ENCODE measurements around the gene TSSC4.
A peak's percentile ranks its signal among the peaks of the same experiment; 100 is the strongest.
"Not testable (repeated sequence)": the region's sequence is repeated elsewhere in the genome, so short reads cannot be mapped to it uniquely, and the experiment has no call there.

The TSSC4 gene

DNA sequence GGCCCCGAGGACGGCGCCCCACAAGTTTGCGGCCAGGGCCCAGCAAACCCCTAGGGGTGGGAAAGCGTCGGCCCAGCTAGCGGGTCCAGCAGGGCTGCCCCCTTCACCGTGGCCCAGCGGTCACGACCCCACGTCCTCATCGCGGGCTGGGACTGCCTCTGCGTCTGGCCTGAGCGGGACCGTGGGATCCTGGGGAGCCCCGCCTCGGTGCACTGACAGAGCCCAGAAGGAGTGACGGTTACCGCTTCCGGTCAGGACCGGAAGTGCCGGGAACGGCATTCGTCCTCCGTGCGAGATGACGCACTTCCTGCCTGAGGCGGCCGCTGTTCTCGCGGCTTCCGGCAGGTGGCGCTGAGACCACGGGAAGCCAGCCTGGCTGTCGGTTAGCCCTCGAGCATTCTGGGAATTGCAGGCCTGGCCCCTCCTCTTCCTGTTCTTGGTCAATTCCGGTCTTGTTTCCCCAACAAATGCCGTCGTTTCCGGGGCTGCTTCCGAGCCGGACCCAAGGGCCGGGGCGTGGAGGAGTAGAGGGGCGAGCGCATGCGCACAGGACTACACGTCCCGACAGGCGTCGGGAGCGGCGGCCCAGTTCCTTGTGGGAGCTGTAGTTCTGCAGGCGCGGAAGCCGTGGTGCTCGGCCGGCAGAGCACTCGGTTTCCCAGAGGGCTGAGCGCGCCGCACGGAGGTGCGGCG is at the start of gene TSSC4:
Gene TSSC4 (plus strand): TSS at position 682 of the 693 bp plus-strand sequence. CDS start 1,884 bp downstream, outside the sequence.
- peak; percentile 99 for FAIRE-seq
- DNase-seq (ENCODE audit: insufficient read length, low spot score) = peak; percentile 100

DNA sequence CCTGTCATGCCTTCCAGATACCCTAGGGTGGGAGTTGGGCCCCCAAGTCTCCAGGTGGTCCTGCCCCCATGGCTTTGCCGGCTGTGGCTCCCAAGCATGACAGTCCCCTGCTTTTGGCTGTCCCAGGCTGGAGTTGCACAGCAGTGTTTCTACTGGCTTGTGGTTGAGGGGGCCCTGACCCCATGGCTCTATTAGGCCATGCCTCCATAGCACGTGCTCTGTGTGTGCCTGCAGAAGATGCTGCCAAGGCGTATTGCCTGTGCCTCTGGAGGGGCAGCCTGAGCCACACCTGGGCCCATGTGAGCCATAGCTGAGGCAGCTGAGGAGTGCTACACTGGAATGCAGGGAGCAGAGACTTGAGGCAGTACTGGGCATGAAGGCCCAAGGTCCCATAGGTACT is 48.8 kb upstream of the TSSC4 start:
- FAIRE-seq (no peak), DNase-seq (ENCODE audit: insufficient read length, low spot score) (no peak)

DNA sequence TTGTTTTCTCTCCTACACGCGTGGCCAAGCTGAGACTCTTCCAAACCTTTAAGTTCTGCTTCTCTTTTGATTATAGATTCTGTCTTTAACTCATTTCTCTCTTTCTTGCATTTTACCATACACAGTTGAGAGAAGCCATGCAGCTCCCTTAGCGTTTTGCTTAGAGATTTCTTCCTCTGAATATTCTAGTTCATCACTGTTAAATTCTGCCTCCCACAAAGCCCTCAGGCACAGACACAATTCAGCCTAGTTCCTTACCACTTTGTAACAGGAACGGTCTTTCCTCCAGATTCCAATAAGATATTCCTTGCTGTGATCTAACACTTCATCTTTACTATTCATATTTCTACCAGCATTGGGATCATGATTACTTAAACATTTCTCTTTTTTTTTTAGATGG is 48.1 kb upstream of the TSSC4 start:
- DNase-seq (ENCODE audit: insufficient read length, low spot score) = no peak
- FAIRE-seq = no peak

DNA sequence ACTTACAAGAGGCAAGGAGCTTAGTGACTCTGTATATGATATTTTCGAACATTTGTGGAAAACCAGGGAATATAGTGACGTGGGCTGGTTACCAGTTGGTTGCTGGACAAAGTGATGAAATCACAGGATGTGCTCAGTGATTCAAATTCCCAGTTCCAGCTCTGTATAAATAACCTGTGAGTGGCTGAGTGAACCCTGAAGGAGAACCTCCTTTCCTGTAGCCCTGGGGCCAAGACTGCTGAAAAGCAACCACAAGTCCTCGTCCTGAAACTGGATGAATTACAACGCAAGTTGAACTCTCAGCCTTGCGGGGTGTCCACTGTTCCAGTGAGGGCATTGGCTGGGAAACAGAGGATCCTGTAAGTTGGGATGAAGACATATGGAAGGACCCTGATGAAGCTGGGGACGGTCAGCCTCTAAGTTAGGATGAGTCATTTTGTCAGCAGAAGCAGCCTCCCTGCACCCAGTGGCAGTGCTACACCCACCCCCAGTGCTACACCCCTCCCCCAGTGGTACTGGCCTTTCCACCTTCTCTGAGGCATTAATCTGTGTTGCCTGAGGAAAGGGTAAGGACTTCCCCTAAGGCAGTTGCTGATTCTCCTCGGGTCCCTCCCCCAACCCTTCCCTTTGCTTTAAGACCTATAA is 45.4 kb upstream of the TSSC4 start:
- FAIRE-seq (no peak), DNase-seq (ENCODE audit: insufficient read length, low spot score) (no peak)

DNA sequence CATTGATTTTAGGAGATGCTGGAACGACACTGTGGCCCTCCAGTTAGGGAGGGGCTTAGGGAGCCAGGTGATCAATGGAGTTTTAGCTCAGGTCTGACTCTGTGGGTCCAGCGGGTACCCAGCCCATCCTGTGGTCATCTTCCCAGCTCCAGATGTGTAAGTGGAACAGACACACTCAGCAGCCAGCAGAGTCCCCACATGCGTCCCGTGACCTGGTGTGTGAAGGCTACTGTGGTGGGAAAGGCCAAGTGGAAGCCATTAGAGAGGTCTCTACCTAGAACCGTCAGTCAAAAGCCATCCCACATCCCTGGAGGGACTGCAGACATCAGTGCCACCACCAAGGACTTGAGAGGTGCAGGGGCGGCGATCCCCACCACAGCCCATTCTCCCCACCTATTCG is 43.3 kb upstream of the TSSC4 start:
- DNase-seq (ENCODE audit: insufficient read length, low spot score) (no peak), FAIRE-seq (no peak)

DNA sequence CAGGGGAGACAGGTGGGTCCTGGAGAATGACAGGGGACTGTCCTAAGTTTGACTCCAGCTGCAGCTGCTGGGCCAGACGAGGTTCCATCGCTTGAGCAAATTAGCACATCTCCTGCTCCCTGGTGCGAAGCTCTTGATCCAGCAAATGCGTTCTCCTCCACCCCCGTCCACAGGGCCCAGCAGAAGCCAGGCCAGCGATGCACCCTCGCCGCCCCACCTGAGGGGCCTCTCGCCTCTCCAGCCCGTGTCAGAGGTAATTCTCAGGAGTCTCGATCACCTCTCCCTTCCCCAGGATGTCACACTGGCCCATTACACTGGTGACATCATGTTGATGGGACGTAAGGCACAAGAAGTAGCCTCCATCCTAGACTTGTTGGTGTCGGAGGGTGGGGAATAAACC is 42.9 kb upstream of the TSSC4 start:
- FAIRE-seq = not testable (repeated sequence)

DNA sequence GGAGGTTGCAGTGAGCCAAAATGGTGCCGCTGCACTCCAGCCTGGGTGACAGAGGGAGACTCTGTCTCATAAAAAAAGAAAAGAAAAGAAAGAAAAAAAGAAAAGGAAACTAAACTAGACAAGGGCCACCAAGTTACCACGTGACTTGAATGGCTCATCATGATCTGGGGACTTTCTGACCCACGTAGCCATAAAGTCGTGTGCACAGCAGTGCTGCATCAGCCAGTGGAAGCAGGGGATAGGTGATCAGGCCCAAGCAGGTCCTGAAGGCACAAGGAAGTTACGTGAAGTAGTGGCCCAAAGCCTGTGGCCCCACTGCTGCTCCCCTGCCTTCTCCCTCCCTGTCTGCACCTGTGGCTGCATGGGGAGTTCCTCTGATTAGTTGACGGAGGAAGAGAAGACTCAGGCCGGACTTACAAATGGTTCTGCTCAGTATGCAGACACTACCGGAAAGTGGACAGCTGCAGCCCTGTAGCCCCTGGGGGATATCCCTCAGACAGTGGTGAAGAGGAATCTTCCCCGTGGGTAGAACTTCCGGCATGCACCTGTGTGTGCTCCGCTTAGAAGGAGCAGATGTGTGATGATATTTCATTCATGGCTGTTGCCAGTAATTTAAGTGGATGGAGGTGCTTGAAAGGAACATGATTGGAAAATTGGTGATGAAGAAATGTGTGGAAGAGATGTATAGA is 41.7 kb upstream of the TSSC4 start:
- DNase-seq (ENCODE audit: insufficient read length, low spot score) = no peak
- FAIRE-seq = no peak

More for the DNA sequence above, 42.9 kb upstream of the TSSC4 start:
- DNase-seq (ENCODE audit: insufficient read length, low spot score) = not testable (repeated sequence)

DNA sequence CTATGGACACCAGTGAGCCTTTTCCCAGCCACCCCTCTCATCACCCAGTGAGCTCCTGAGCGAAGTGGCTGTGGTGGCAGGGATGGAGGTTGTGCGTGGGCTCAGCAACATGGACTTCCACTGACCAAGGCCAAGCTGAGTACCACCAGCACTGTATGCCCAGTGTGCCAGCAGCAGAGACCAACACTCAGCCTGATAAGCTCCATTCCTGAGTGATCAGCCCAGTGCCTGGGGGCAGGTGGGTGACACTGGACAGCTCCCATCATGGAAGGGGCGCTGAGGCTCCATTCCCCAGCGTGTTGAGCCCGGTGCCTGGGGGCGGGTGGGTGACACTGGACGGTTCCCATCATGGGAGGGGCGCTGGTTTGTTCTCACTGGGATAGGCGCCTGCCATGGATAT is 41.0 kb upstream of the TSSC4 start:
- DNase-seq (ENCODE audit: insufficient read length, low spot score) (no peak), FAIRE-seq (no peak)

DNA sequence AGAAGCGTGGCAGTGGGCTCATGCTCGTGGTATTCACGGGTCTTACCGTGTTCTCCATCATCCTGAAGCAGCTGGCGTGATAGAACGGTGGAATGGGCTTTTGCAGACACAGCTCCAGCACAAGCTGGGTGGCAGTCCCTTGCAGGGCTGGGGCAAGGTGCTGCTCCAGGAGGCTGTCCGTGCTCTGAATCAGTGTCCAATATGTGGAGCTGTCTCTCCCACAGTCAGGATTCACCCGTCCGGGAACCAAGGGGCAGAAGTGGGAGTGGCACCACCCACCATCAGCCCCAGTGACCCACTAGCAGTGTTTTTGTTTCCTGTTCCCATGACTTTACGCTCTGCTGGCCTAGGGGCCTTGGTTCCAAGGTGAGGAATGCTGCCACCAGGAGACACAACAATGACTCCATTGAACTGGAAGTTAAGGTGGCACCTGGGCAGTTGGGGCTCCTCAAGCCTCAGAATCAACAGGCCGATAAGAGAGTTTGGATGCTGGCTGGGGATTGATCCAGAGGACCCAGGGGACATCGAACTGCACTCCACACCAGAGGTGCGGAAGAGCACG is 40.4 kb upstream of the TSSC4 start:
- FAIRE-seq (no peak), DNase-seq (ENCODE audit: insufficient read length, low spot score) (no peak)

DNA sequence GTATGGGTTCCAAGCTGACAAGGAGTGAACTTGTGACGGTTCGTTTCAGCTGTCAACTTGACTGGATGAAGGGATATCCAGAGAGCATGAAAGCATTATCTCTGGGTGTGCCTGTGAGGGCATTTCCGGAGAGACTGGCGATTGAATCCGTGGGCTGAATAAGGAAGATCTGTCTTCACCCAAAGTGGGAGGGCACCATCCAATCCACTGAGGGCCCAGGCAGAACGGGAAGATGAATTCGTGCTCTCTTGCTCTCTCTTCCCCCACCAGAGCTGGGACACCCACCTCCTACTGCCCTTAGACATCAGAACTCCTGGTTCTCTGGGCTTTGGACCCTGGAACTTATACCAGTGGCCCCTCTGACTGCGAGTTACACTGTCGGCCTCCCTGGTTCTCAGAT is 39.0 kb upstream of the TSSC4 start:
- DNase-seq (ENCODE audit: insufficient read length, low spot score) (no peak), FAIRE-seq (no peak)

DNA sequence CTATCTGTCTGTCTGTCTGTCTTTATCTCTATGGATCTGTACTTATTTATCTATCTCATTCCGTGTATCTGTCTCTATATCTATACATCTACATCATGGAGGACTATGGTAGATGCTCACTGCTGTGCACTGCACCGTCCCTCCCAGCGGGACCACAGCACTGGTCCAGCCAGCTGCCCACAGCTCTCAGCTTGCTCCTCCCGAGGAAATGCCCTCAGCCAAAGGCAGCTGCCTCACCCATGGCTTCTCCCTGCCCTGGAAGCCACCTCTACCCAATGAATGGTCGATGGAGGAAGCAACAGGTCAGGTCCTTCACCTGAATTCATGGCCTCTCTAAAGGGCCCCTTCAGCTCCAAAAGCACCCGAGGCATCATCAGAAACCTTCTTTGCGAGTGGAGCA is 38.1 kb upstream of the TSSC4 start:
- FAIRE-seq (no peak), DNase-seq (ENCODE audit: insufficient read length, low spot score) (no peak)

DNA sequence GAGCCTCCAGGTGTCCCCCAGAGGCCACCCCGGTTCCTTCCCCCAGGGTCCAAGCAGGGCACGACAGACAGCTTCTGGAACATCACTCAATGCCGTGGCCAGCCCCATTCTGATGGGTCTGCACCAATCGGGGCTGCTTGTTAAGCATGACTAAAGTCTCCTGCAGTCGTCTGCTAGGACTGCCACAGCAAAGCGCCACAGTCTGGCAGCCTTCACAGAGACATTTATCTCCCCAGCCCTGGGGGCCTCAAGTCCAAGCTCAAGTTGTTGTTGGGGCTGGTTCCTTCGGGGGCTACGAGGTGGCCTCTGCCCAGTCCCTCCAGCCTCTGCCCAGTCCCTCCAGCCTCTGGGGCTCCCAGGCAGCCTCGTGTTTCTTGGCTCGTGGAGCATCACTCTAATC is 37.4 kb upstream of the TSSC4 start:
- FAIRE-seq = no peak
- DNase-seq (ENCODE audit: insufficient read length, low spot score) = no peak

DNA sequence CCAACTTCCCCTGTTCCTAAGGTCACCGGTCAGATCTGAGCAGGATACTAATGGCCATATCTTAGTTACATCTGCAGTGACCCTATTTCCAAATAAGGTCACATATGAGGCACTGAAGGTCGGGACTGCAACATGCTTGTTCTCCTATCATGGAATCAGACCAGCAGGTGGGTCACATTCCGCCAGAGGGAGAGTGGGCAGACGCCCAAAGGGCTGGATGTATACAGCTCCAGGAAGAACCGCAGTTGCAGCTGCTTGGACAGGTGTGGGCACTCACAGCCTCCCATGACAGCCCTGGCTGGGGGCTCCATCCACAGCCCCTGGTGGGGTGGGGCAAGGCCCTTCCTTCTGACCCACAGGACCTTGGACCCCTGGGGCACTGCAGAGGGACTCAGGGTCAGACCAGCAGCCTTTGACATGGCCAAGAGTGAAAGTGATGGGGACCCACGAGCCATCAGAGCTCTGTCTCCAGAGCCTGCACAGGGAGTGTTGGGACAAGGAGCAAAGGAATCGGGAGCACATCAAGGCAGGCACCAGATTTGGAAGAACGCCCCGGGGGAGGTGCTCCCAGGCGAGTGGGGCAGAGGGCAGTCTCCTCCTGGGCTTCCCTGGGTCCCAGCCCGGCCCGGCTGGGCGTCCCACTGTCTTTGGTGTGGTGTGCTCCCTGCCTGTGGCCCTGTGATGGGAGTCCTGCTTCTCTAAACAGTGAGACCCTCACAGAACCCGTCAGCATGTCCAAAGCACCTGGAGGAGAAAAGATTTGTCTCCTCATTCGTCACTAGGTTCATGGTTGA is 36.8 kb upstream of the TSSC4 start:
- DNase-seq (ENCODE audit: insufficient read length, low spot score) (no peak), FAIRE-seq (no peak)

DNA sequence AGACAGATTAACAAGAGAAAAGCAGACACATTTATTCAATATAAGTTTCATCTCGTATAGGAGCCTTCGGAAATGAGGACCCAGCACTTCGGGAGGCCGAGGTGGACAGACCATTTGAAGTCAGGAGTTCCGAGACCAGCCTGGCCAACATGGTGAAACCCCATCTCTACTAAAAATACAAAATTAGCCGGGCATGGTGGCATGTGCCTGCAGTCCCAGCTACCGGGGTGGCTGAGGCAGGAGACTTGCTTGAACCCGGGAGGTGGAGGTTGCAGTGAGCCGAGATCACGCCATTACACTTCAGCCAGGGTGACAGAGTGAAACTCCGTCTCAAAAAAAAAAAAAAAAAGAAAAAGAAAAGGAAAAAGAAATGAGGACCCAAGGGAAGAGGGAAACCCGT is 36.2 kb upstream of the TSSC4 start:
- FAIRE-seq; DNase-seq (ENCODE audit: insufficient read length, low spot score): not testable (repeated sequence)

DNA sequence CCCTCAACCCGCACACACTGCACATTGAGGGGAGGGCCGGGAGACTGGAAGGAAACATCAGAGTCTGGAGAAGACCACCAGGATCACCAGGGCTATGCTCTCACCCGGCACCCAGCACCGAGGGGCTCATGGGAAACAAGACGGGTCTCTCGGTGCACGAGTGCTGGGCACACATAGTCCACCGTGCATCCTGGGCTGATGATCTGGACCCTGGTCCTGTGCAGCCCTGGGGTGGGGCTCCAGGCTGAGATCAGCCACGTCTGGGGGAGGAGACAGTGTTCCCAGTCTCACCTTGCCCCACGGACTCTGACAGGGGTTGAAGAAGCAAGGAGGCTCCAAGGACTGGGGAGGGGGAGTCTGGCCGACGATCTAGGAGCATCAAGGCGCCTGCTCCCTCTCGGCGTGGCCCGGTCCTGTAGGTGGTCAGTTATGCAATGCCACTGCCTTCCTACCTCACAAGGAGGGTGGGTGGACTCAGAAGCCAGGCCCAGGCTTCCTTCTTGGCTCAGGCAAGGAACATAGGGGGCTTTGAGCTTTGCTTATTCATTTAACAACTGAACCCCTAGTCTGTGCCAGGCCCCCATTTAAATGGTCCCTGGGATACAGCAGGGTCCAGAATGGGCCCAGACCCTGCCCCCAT is 34.9 kb upstream of the TSSC4 start:
- FAIRE-seq (no peak), DNase-seq (ENCODE audit: insufficient read length, low spot score) (no peak)

DNA sequence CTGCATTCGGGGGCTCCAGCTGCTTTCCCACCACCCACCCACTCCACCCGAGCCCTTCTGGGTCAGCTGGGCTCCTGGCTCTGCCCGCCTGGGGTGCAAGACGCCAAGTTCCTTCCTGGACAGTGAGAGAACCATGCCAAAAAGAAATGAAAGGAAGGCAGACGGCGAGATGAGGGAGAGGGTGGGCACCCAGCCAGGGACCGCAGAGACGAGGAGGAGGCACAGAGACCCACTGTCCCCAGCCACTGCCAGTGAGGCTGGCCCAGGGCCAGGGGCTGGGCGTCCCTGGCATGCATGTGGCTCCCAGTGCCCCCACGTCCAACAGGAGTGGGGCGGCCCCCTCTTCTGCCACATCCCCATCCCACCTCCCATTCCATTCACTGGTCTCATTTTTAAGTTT is 34.3 kb upstream of the TSSC4 start:
- FAIRE-seq = no peak
- DNase-seq (ENCODE audit: insufficient read length, low spot score) = no peak

DNA sequence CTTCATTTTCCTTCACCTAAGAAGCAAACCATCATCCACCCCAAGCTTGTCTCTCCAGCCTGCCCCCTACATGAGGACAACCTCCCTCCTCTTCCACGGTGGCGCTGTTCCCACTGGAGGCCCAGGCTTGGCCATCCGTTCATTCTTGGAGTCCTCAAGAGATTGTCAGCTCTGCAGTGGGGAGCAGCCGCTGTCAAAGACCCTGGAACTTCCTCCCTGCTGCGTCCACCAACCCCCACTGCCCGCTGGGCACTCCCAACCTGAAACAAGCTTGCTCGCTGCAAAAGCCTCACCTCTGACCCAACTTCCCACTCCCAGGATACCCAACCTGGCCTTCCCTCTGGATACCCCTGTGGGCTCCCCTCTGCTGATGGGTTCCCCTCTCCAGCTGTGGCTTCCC is 33.8 kb upstream of the TSSC4 start:
- DNase-seq (ENCODE audit: insufficient read length, low spot score) = no peak
- no peak for FAIRE-seq

DNA sequence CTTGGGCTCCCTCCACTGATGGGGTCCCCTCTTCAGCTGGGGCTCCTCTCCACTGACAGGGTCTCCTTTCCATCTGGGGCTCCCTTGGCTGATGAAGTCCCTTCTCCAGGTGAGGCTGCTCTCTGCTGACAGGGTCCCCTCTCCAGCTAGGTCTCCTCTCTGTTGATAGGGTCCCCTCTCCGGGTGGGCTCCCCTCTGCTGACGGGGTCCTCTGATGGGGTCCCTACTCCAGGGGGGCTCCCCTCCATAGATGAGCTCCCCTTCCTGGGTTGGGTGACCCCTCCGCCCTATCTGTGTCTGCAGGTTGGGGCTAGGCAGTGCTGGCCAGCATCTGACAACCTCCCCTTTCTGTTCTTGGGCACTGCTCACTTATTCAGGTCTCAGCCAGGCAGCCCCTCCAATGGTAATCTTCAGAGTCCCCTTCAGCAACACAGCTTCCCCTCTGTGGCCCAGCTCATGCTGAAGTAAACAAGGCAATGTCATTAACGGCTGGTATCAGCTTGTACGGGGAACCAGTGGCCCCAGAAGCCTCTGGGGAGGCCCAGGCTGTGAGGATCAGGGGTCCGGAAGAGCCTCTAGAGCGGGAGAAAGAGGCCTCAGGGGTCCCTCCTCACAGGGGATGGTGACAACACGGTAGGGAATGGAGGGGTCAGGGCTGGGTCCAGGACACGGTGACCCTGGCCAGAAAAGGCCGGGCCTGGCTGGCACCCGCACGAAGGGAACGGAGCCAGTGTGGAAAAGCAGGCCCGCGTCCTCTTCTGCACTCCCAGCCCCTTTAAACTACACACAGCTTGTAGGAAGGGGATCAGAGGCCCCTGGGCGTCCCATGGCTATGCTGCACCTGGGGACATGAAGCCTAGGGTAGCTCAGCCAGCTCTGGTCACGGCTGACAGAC is 33.0 kb upstream of the TSSC4 start:
- DNase-seq (ENCODE audit: insufficient read length, low spot score) = no peak
- FAIRE-seq = no peak

DNA sequence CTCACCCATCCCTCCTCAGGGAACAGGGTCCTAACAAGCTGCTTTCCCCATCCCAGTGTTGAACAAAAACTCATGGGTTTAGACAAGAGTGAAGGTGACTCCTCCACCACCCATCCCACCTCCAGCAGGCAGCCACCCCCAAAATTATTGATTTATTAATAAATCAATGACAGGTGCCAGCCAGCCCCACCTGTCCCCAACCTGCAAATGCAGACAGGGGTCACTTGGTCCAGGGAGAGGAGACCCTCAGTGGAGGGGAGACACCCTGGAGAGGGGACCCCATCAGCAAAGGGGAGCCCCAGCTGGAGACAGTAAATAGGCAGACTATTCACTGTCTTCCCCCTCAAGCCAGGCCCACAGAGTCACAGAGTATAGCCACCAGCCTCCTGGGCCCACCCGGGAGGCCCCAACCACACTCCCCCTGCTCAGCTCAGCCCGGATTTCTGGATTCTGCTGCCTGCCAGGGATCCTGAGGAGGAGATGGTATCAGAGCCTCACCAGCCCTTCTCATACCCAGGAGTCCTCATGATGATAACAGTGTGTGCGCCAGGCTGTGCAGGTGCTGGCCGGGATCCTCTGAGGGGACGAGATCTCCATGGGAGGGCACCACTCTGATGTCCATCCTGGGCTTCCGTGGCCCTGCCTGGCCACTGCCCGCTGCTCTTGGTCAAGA is 32.2 kb upstream of the TSSC4 start:
- FAIRE-seq (no peak), DNase-seq (ENCODE audit: insufficient read length, low spot score) (no peak)
